Activated T-helper 9 cell treated with anti-CD3 and anti-CD28 coated beads, Interleukin-2, amount 50 U/mL, for 16 hours (primary cell): Measurements from ENCODE around the gene VAMP8.
"Not testable (repeated sequence)": the region's sequence is repeated elsewhere in the genome, so short reads cannot be mapped to it uniquely, and the experiment has no call there.

ENCODE experiments used
- DNase-seq: peaks from one replicate; pipeline ENCODE4 v3.0.0-alpha.2; 2020; ENCODE audit warnings: low read depth

The VAMP8 gene

GRCh38 chr2:85547089-85547858, 30.1 kb upstream of the VAMP8 start:
- no peak for DNase-seq

- no peak for DNase-seq
Observed at GRCh38 chr2:85547859-85548607, 29.4 kb upstream of the VAMP8 start.

GRCh38 chr2:85548608-85548900, 28.8 kb upstream of the VAMP8 start:
- no peak for DNase-seq

- DNase-seq = no peak
Observed at GRCh38 chr2:85549095-85549494, 28.3 kb upstream of the VAMP8 start.

GRCh38 chr2:85549826-85550225, 27.6 kb upstream of the VAMP8 start:
- no peak for DNase-seq

GRCh38 chr2:85550486-85550885, 26.9 kb upstream of the VAMP8 start:
- no peak for DNase-seq

GRCh38 chr2:85551698-85552678, 25.4 kb upstream of the VAMP8 start:
- peak; percentile 73 for DNase-seq

GRCh38 chr2:85553184-85553583, 24.2 kb upstream of the VAMP8 start:
- DNase-seq = no peak

- no peak for DNase-seq
Observed at GRCh38 chr2:85554980-85555612, 22.3 kb upstream of the VAMP8 start.

- no peak for DNase-seq
Observed at GRCh38 chr2:85557130-85557529, 20.3 kb upstream of the VAMP8 start.

GRCh38 chr2:85558160-85558559, 19.2 kb upstream of the VAMP8 start:
- DNase-seq = no peak

GRCh38 chr2:85560403-85560726, 17.0 kb upstream of the VAMP8 start:
- not testable (repeated sequence) for DNase-seq

GRCh38 chr2:85560812-85561279, 16.5 kb upstream of the VAMP8 start:
- no peak for DNase-seq

- DNase-seq = peak; percentile 92
Observed at GRCh38 chr2:85561280-85562212, 15.8 kb upstream of the VAMP8 start, which contains the start of gene GGCX. GGCX (minus strand) TSS chr2:85561493; CDS start chr2:85561428, 65 bp downstream.

GRCh38 chr2:85564144-85564563, 13.2 kb upstream of the VAMP8 start:
- DNase-seq = no peak

- no peak for DNase-seq
Observed at GRCh38 chr2:85566265-85566664, 11.1 kb upstream of the VAMP8 start.

- DNase-seq = no peak
Observed at GRCh38 chr2:85575739-85576138, 1.6 kb upstream of the VAMP8 start.

- no peak for DNase-seq
Observed at GRCh38 chr2:85577063-85577385, 362 bp upstream of the VAMP8 start.

- no peak for DNase-seq
Observed at GRCh38 chr2:85578243-85579180, 1.1 kb downstream of the VAMP8 start.
